ENCODE data around the gene DYNC2LI1. TPM values are rescaled to one million over a fixed set of nuclear protein-coding genes. Genes with fewer than 3 reads are reported as not detected.

The DYNC2LI1 gene
- total RNA-seq, 2 donors from 2014 or later = 10.9 to 16.4 TPM

DNA sequence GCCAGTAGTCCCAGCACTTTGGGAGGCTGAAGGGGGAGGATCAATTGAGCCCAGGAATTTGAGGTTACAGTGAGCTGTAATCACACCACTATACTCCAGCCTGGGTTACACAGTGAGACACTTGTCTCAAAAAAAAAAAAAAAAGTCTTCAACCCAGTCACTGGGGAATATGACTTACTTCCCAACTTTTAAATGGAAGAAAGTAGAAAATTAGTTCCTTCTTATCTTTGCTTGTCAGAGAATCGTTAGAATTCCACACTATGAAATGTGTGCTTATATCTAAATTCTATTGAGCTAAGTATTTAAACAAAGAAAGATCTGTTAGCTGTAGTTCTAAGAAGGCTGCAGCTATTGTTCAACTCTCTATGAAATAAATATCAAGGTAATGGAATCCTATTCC, 22.4 kb downstream of the DYNC2LI1 start:
- H3K36me3 ChIP-seq = peaks cover 20% of the 10 kb centered on the region
- no peak overlapping the region for H3K4me3 ChIP-seq
- H3K9me3 ChIP-seq = no peaks in the 10 kb centered on the region
- DNase-seq (ENCODE audit: low spot score) = no peak
- TF ChIP-seq, protein P1, sequence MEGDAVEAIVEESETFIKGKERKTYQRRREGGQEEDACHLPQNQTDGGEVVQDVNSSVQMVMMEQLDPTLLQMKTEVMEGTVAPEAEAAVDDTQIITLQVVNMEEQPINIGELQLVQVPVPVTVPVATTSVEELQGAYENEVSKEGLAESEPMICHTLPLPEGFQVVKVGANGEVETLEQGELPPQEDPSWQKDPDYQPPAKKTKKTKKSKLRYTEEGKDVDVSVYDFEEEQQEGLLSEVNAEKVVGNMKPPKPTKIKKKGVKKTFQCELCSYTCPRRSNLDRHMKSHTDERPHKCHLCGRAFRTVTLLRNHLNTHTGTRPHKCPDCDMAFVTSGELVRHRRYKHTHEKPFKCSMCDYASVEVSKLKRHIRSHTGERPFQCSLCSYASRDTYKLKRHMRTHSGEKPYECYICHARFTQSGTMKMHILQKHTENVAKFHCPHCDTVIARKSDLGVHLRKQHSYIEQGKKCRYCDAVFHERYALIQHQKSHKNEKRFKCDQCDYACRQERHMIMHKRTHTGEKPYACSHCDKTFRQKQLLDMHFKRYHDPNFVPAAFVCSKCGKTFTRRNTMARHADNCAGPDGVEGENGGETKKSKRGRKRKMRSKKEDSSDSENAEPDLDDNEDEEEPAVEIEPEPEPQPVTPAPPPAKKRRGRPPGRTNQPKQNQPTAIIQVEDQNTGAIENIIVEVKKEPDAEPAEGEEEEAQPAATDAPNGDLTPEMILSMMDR (IDR thresholded peaks at IDR 0.05) = no peak
- H3K27ac ChIP-seq = no peak overlapping the region
- H3K27me3 ChIP-seq = no peaks in the 10 kb centered on the region
- H3K4me1 ChIP-seq = no peaks in the 10 kb centered on the region

DNA sequence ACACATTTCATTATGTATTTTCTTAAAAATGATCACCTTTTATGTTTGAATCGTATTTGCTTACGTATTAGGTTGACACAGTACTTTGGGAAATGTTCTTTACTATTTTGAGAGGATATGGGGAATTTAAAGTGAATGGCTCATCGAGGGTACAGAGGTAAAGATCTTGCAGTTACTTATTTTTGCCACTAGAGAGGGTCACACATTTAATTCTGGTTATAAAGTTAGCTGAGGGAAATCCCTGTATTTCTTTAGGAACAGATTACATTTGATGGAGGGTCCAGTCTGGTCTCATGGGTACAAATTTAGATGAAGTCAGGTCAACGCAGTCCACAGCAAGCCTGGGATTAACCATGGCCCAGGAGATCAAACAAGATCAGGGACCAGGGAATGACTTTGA, 24.5 kb downstream of the DYNC2LI1 start:
- TF ChIP-seq, protein P1 (IDR thresholded peaks at IDR 0.05) = peak in 1 of 2 donors; percentile 34
- peaks cover 20% of the 10 kb centered on the region for H3K36me3 ChIP-seq

DNA sequence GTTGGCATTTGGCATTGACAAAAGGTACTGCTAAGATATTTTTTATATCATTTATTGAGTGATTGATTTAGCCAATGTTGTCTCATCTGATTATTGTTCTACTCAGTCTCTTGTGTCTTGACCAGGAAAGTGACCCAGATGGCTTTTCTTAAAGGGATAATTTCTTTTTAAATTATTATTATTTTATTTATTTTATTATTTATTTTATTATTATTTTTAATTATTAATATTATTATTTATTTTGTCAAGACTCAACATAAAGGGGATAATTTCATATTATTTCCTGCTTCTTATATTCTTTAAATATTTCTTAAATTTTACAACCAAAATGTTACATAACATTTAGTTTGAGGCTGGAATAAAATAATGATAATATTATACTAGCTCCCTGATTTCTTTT, 27.1 kb downstream of the DYNC2LI1 start:
- TF ChIP-seq, protein P1 (IDR thresholded peaks at IDR 0.05) = no peak
- Histone ChIP-seq H3K4me3 (no peak overlapping the region), H3K27me3 (no peaks in the 10 kb centered on the region), H3K36me3 (peaks cover 14% of the 10 kb centered on the region), H3K9me3 (no peaks in the 10 kb centered on the region), H3K4me1 (no peaks in the 10 kb centered on the region), H3K27ac (no peak overlapping the region)
- no peak for DNase-seq (ENCODE audit: low spot score)

More for the DNA sequence above, 24.5 kb downstream of the DYNC2LI1 start:
- Histone ChIP-seq H3K27ac (no peak overlapping the region), H3K4me3 (no peak overlapping the region), H3K27me3 (no peaks in the 10 kb centered on the region), H3K9me3 (no peaks in the 10 kb centered on the region), H3K4me1 (no peaks in the 10 kb centered on the region)
- DNase-seq (ENCODE audit: low spot score) = no peak

DNA sequence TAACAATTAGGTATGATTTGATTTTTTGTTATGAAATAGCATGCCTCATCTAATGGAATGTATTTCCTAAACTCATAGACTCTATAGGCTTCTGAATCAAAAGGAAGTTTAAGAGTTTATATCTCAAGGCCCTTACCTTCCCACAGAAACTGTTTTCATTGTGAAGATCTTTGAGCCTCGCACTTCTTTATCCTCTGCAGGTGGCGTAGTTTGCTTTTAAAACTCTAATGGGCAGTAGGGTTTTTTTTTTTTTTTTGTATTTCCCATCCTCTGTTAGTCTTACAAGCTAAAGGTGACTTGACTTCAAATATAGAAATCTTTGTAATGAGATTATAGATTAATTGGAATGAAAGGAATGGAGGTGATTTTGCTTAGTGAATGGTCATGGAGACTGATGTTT, 28.3 kb downstream of the DYNC2LI1 start:
- no peaks in the 10 kb centered on the region for H3K4me1 ChIP-seq
- H3K4me3 ChIP-seq = no peak overlapping the region
- H3K27me3 ChIP-seq = no peaks in the 10 kb centered on the region
- peaks cover 11% of the 10 kb centered on the region for H3K36me3 ChIP-seq
- TF ChIP-seq, protein P1 (IDR thresholded peaks at IDR 0.05) = no peak
- H3K9me3 ChIP-seq = no peaks in the 10 kb centered on the region
- H3K27ac ChIP-seq = no peak overlapping the region
- DNase-seq (ENCODE audit: low spot score) = no peak

DNA sequence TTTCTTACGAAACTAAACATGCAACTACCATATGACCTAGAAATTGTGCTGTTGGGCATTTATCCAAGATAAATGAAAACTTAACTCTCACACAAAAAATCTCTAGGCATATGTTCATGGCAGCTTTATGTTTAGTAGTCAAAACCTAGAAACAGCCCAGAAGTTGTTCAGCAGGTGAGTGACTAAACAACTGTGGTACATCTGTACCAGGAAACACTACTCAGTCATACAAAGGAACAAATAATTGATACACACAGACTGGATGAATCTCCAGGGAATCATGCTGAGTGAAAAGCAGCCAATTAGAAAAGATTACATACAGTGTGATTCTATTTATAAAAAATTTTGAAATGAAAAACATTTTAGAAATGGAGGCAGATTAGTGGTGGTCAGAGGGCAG, 29.3 kb downstream of the DYNC2LI1 start:
- no peaks in the 10 kb centered on the region for H3K9me3 ChIP-seq
- no peaks in the 10 kb centered on the region for H3K4me1 ChIP-seq
- DNase-seq (ENCODE audit: low spot score) = no peak
- peaks cover 11% of the 10 kb centered on the region for H3K36me3 ChIP-seq
- TF ChIP-seq, protein P1 (IDR thresholded peaks at IDR 0.05) = no peak
- no peaks in the 10 kb centered on the region for H3K27me3 ChIP-seq
- no peak overlapping the region for H3K27ac ChIP-seq
- no peak overlapping the region for H3K4me3 ChIP-seq

DNA sequence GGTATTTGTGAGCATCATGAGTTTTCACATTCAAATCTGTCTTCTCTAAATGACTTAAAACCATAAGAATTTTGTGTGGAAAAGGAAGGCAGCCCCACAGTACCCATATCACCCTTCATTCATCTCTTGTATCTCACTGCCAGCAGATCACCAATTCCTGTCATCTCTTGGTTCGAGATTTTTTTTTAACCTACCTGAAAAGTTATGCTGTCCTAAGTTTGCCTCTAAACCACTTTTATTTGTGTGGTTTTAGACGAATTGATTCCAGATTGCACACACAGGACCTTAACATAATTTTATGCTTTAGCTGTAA, 32.8 kb downstream of the DYNC2LI1 start:
- H3K9me3 ChIP-seq = no peaks in the 10 kb centered on the region
- TF ChIP-seq, protein P1 (IDR thresholded peaks at IDR 0.05) = no peak
- DNase-seq (ENCODE audit: low spot score) = no peak
- peaks cover 34% of the 10 kb centered on the region for H3K36me3 ChIP-seq
- H3K4me3 ChIP-seq = no peak overlapping the region
- no peaks in the 10 kb centered on the region for H3K4me1 ChIP-seq
- no peak overlapping the region for H3K27ac ChIP-seq
- H3K27me3 ChIP-seq = no peaks in the 10 kb centered on the region

Data from right atrium auricular region (tissue), 2 donors.